Transverse colon (tissue), 4 donors: ENCODE results near the gene IFNA7.

Experiments used
- CTCF ChIP-seq, 5 experiments: fragments of 200-600 bp in 3 of 5; fragments of 450-650 bp in 2 of 5; sonication (generic) in 3 of 5; IDR thresholded peaks; 1 replicate in 2 of 5; 2 replicates in 3 of 5; pipeline ENCODE4 v1.5.1; 2016 to 2017; ENCODE audit warnings: antibody characterized with exemption in 5 of 5, inconsistent platforms in 3 of 5, mild to moderate bottlenecking in 2 of 5, moderate library complexity in 1 of 5
- EP300 ChIP-seq: sonication (generic); formaldehyde crosslinking; IDR thresholded peaks from one replicate; pipeline ENCODE4 v1.6.1; 2017; ENCODE audit warnings: antibody characterized with exemption, low read depth
- POLR2A ChIP-seq: fragments of 450-650 bp; IDR thresholded peaks from one replicate; pipeline ENCODE4 v1.6.1; 2016; ENCODE audit warnings: antibody characterized with exemption, mild to moderate bottlenecking, moderate library complexity
- POLR2AphosphoS5 ChIP-seq, 3 donors: sonication (generic); formaldehyde crosslinking; IDR thresholded peaks; one replicate each; pipeline ENCODE4 v1.6.1; 2016; ENCODE audit warnings: antibody characterized with exemption in 3 of 3

GRCh38 chr9:21210311-21210710 is 8.3 kb upstream of the IFNA7 start:
- TF ChIP-seq POLR2AphosphoS5 (IDR thresholded peaks at IDR 0.05) (no peak), CTCF (IDR thresholded peaks at IDR 0.05) (no peak), POLR2A (no peak), EP300 (no peak)
